A549 treated with CpdA at 1 μM for 4 hours (cell line): ENCODE data around the gene AXIN2. TPM values are rescaled to one million over a fixed set of nuclear protein-coding genes. Genes with fewer than 3 reads are reported as not detected.

Experiments used
- total RNA-seq: library from RNA; stranded (reverse); fragments of 200-300 nt; extraction: Qiagen RNA extraction; gene quantifications from 5 replicates; pipeline ENCODE4 v1.2.3, GENCODE V29; 2022; ENCODE audit warnings: low read depth

The AXIN2 gene
- 0.81 to 1.2 TPM (median 1.0 TPM) in 5 replicates for total RNA-seq

GRCh38 chr17:65561452-65562205 is at the start of gene AXIN2:
AXIN2 (minus strand) TSS chr17:65561648; CDS start chr17:65558620, 3,028 bp downstream.

